HepG2 (cell line): Measurements from ENCODE around the gene TMEM165. TPM values are rescaled to one million over a fixed set of nuclear protein-coding genes. Genes with fewer than 3 reads are reported as not detected.

Experiments
- ATAC-seq: fragments of 200-7000 bp; cut with Tn5 transposase; 3 replicates; pipeline ENCODE4 v1.9.1; 2020; ENCODE audit warnings: mild to moderate bottlenecking, moderate library complexity
- BruUV-seq: library from RNA; stranded (reverse); fragments of 400-500 nt; replicated peaks from 2 replicates; lab custom pipeline; 2021; lab: Mats Ljungman, UMichigan
- CTCF ChIA-PET: fragments of 300-600 bp; formaldehyde crosslinking; extraction: SDS; loops from one replicate; lab custom pipeline; 2021; ENCODE audit warnings: low total read pairs, inconsistent platforms, low intra/inter-chr PET ratio; lab: Yijun Ruan, JAX
- POLR2A ChIA-PET: fragments of 350-600 bp; sonication (Branson Sonifier 250); formaldehyde crosslinking; loops from one replicate; lab custom pipeline; 2020; ENCODE audit warnings: antibody characterized with exemption, inconsistent platforms; lab: Yijun Ruan, JAX
- DNase-seq: peaks from one replicate; pipeline ENCODE4 v3.0.0-alpha.2; 2015; ENCODE audit warnings: low spot score
- FAIRE-seq: peaks from 3 replicates; lab custom pipeline; 2011; peaks lifted over from hg19 to GRCh38; lab: Jason Lieb, UNC
- H2AFZ ChIP-seq: one replicate; pipeline ENCODE4 v1.6.1; 2011; ENCODE audit warnings: low read length, inconsistent platforms
- H3K27ac ChIP-seq: fragments of 300-600 bp; 3 replicates; pipeline ENCODE4 v1.8.0; 2011; ENCODE audit warnings: mixed run types, mild to moderate bottlenecking, mixed read lengths, low read length, inconsistent platforms; ENCODE audit not compliant: insufficient read depth; ENCODE audit errors: extremely low read length
- H3K27me3 ChIP-seq, 2 experiments: fragments of 200-600 bp in 1 of 2; 2 replicates in 1 of 2; 3 replicates in 1 of 2; pipeline versions ENCODE4 v1.6.0 to v1.8.0; 2011; ENCODE audit warnings: low read length in 2 of 2, mild to moderate bottlenecking in 2 of 2, moderate library complexity in 2 of 2, inconsistent platforms in 1 of 2; ENCODE audit not compliant: insufficient read depth in 2 of 2, control insufficient read depth in 1 of 2
- H3K36me3 ChIP-seq, 2 experiments: fragments of 200-600 bp in 1 of 2; replicated peaks in 1 of 2; 2 replicates in 1 of 2; 3 replicates in 1 of 2; pipeline versions ENCODE4 v1.5.1 to v1.8.0; 2011; ENCODE audit warnings: low read length in 2 of 2, inconsistent platforms in 1 of 2; ENCODE audit not compliant: insufficient read depth in 2 of 2, control insufficient read depth in 1 of 2
- H3K4me1 ChIP-seq: 2 replicates; pipeline ENCODE4 v1.5.1; 2012; ENCODE audit warnings: low read length, inconsistent platforms; ENCODE audit not compliant: insufficient read depth
- H3K4me2 ChIP-seq: 2 replicates; pipeline ENCODE4 v1.6.0; 2011; ENCODE audit warnings: low read depth, low read length, inconsistent platforms
- H3K4me3 ChIP-seq, 3 experiments: fragments of 200-600 bp in 1 of 3; sonication (generic), shearing (Covaris generic) in 1 of 3; replicated peaks in 1 of 3; 2 replicates each; pipeline ENCODE4 v1.5.1; 2011 to 2016; ENCODE audit warnings: low read length in 3 of 3, inconsistent platforms in 2 of 3, low read depth in 2 of 3, mild to moderate bottlenecking in 2 of 3, control low read depth in 1 of 3, mixed read lengths in 1 of 3; ENCODE audit not compliant: insufficient read depth in 1 of 3
- H3K79me2 ChIP-seq: one replicate; pipeline ENCODE4 v1.6.1; 2011; ENCODE audit warnings: low read length, inconsistent platforms; ENCODE audit not compliant: insufficient read depth
- H3K9ac ChIP-seq: 2 replicates; pipeline ENCODE4 v1.6.0; 2011; ENCODE audit warnings: mild to moderate bottlenecking, low read depth, low read length, inconsistent platforms; ENCODE audit not compliant: insufficient read depth
- H3K9me3 ChIP-seq: 2 replicates; pipeline ENCODE4 v1.5.1; 2012; ENCODE audit warnings: mild to moderate bottlenecking, low read length
- H4K20me1 ChIP-seq: 2 replicates; pipeline ENCODE4 v1.6.0; 2011; ENCODE audit warnings: inconsistent platforms, mild to moderate bottlenecking, low read length, moderate library complexity; ENCODE audit not compliant: insufficient read depth
- FOSL2 ChIP-seq: sonication (generic); formaldehyde crosslinking; IDR thresholded peaks from 2 replicates; pipeline ENCODE4 v1.4.0; 2020; ENCODE audit warnings: missing genetic modification reagents
- FOXJ3 ChIP-seq: sonication (generic); formaldehyde crosslinking; IDR thresholded peaks from 2 replicates; pipeline ENCODE4 v1.4.0; 2020; ENCODE audit warnings: missing genetic modification reagents, mild to moderate bottlenecking, borderline replicate concordance
- HINFP ChIP-seq: sonication (generic); formaldehyde crosslinking; IDR thresholded peaks from 2 replicates; pipeline ENCODE4 v1.4.0; 2020; ENCODE audit warnings: low read depth, mild to moderate bottlenecking, missing genetic modification reagents
- KAT7 ChIP-seq: IDR thresholded peaks from 2 replicates; pipeline ENCODE4 v1.6.1; 2018; ENCODE audit warnings: borderline replicate concordance, missing compliant biosample characterization
- MYC ChIP-seq: sonication (generic); formaldehyde crosslinking; IDR thresholded peaks from 2 replicates; pipeline ENCODE4 v1.9.0; 2021; ENCODE audit warnings: missing genetic modification reagents, borderline replicate concordance
- NR3C1 ChIP-seq: sonication (generic); formaldehyde crosslinking; IDR thresholded peaks from 2 replicates; pipeline ENCODE4 v1.4.0; 2020; ENCODE audit warnings: missing genetic modification reagents
- REST ChIP-seq, 2 experiments: IDR thresholded peaks; 2 replicates each; pipeline ENCODE4 v1.6.1; 2011 to 2012; ENCODE audit warnings: low read length in 2 of 2, borderline replicate concordance in 1 of 2, low read depth in 1 of 2, mild to moderate bottlenecking in 1 of 2, moderate library complexity in 1 of 2
- RFX5 ChIP-seq: IDR thresholded peaks from 2 replicates; pipeline ENCODE4 v1.6.1; 2011; ENCODE audit warnings: low read depth, low read length, improper control_type of control experiment
- SPEN ChIP-seq: sonication (generic); formaldehyde crosslinking; IDR thresholded peaks from 2 replicates; pipeline ENCODE4 v1.5.1; 2020; ENCODE audit warnings: low read depth, mild to moderate bottlenecking, missing genetic modification reagents
- ZNF512B ChIP-seq: sonication (generic); formaldehyde crosslinking; IDR thresholded peaks from 2 replicates; pipeline ENCODE4 v1.5.1; 2020; ENCODE audit warnings: missing genetic modification reagents, mild to moderate bottlenecking, borderline replicate concordance
- ZNF639 ChIP-seq: conservative IDR thresholded peaks from 2 replicates; pipeline ENCODE4 v1.6.1; 2018; ENCODE audit warnings: missing genetic modification reagents
- ZNF740 ChIP-seq: sonication (generic); formaldehyde crosslinking; IDR thresholded peaks from 2 replicates; pipeline ENCODE4 v1.4.0; 2020; ENCODE audit warnings: missing genetic modification reagents
- WGBS: methylation state at CpG from one replicate; pipeline ENCODE4 v1.1.6; 2017; ENCODE audit warnings: low lambda C conversion rate; 5-methylcytosine and 5-hydroxymethylcytosine counted together
- in situ Hi-C: cut with HindIII; loops from 2 replicates; pipeline ENCODE4 v1.10.0; 2017; ENCODE audit warnings: low pct_unique_long_range_greater_than_20kb; ENCODE audit not compliant: extremely low pct_ligation_motif_present
- intact Hi-C: fragments of 100-400 bp; cut with micrococcal nuclease; formaldehyde crosslinking; loops from one replicate; pipeline ENCODE4 v1.10.0; 2022; ENCODE audit not compliant: unreplicated experiment
- polyA plus RNA-seq, 8 experiments: library from polyadenylated mRNA; depleted of rRNA in 3 of 8; stranded (reverse) in 7 of 8; unstranded in 1 of 8; fragments of >200 nt; fragmentation: Illumina TruSeq in 4 of 8; extraction: Trizol in 4 of 8; gene quantifications; 2 replicates each; pipeline versions ENCODE4 v1.2.1 to v1.2.3, GENCODE V29; 2011 to 2016; ENCODE audit warnings: low read depth in 4 of 8, missing spikeins in 1 of 8, mixed read lengths in 1 of 8; ENCODE audit not compliant: insufficient read depth in 1 of 8
- total RNA-seq, 5 experiments: library from RNA; depleted of rRNA; stranded (reverse); fragments of >200 nt; fragmentation: Illumina TruSeq; extraction: Trizol; gene quantifications; 2 replicates each; pipeline ENCODE4 v1.2.3, GENCODE V29; 2016; ENCODE audit warnings: low read depth in 1 of 5

TMEM165 gene
- total and polyA plus RNA-seq, 2 of the 13 experiments (the other 11 are each of a cell fraction or from before 2014, with no cell fraction given): 54.6 to 103 TPM

- H3K4me2 ChIP-seq: peak overlapping the region; percentile 77
- FAIRE-seq (peak; percentile 30), DNase-seq (peak; percentile 31), ATAC-seq (peak; percentile 68)
- no peaks in the 10 kb centered on the region for H3K9me3 ChIP-seq
- peak overlapping the region; percentile 84 to 98 (median 91) for H3K4me3 ChIP-seq
- under 1% methylated on average over 33 of the region's 41 CpGs for WGBS
- H3K36me3 ChIP-seq: peaks cover 0 to 8% of the 10 kb centered on the region in 2 experiments; a peak in 1 of 5 replicates
- H2AFZ ChIP-seq: no peak overlapping the region
- peak overlapping the region; percentile 84 for H3K9ac ChIP-seq
- H3K27ac ChIP-seq: peak overlapping the region; percentile 80
- CTCF ChIA-PET: no interaction called here
- intact Hi-C loops: loop anchor here (5.0 kb wide), 1 partner anchor 36 kb away; no protein-coding TSS in a partner anchor
- POLR2A ChIA-PET: interaction anchor here (1.2 to 2.8 kb wide), 5 partner anchors 9 to 150 kb away, joined by 4 to 21 read pairs (median 8); partner anchors contain the start of genes CLOCK and SRD5A3
- in situ Hi-C loops: loop anchor here (25.0 kb wide), 1 partner anchor 466 kb away; the partner anchor contains the start of gene EXOC1
- peaks cover 50% of the 10 kb centered on the region for H3K4me1 ChIP-seq
- H4K20me1 ChIP-seq: peaks cover 20% of the 10 kb centered on the region
- H3K27me3 ChIP-seq: no peaks in the 10 kb centered on the region; a peak in 2 of 5 replicates
- BruUV-seq: TSS peak; percentile 55
- peaks cover 46% of the 10 kb centered on the region for H3K79me2 ChIP-seq
- TF ChIP-seq FOXJ3 (CRISPR knock-in tag) (no peak), FOSL2 (no peak), ZNF512B (no peak), KAT7 (CRISPR knock-in tag) (peak; percentile 16; the same call in 1 of the 2 replicates), SPEN (0 out of 2 replicates have a peak, but pooled peaks have one; percentile 7), RFX5 (no peak), ZNF639 (CRISPR knock-in tag) (no peak), NR3C1 (CRISPR knock-in tag) (no peak), HINFP (CRISPR knock-in tag) (no peak), REST (IDR thresholded peaks at IDR 0.05; ENCODE audit: borderline replicate concordance in 1 of 2, low read depth in 1 of 2, low read length in 2 of 2) (no peak), MYC (CRISPR knock-in tag) (0 out of 2 replicates have a peak, but pooled peaks have one; percentile 6), ZNF740 (CRISPR knock-in tag) (no peak)
Measured at GRCh38 chr4:55396308-55397125, 760 bp downstream of the TMEM165 start.
